SK-N-MC (cell line): ENCODE measurements around the gene CCNG2.

ENCODE experiments used
- EZH2 ChIP-seq: fragments of 200-600 bp; sonication (generic); IDR thresholded peaks from one replicate; pipeline ENCODE4 v1.6.1; 2017; ENCODE audit warnings: antibody characterized with exemption
- POLR2AphosphoS5 ChIP-seq: IDR thresholded peaks from 2 replicates; pipeline ENCODE4 v1.6.1; 2012; ENCODE audit warnings: mild to moderate bottlenecking, low read depth, low read length, borderline replicate concordance

DNA sequence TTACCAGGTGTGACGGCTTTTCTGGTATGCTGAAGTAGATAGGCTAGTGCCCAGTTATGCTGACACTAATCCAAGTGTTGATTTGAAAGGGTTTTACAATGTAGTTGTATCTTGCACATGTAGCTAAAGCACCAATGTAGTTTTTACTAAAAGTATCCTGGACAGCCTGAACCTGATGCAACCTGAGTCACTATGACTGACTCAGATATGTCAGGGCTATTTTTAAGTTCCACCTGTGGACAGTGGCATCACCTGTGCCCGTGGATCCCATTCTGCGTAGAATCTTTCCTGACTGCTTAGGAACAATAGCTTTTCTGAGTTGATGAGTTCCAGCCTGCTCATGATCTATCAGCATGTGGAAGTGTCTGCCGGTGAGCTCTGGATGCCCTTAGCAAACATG lies 58.1 kb downstream of the CCNG2 start:
- TF ChIP-seq EZH2 = no peak
- TF ChIP-seq POLR2AphosphoS5 = no peak
